K562 (cell line): ENCODE measurements around the gene SLC25A40. TPM values are rescaled to one million over a fixed set of nuclear protein-coding genes. Genes with fewer than 3 reads are reported as not detected.

Experiments used
- ADNP ChIP-seq: fragments of 200-800 bp; sonication (Bioruptor generic); IDR thresholded peaks from 2 replicates; pipeline ENCODE4 v1.6.1; 2016; ENCODE audit warnings: missing genetic modification characterization, missing compliant biosample characterization
- CBX8 ChIP-seq: fragments of 200-600 bp; sonication (generic); IDR thresholded peaks from 2 replicates; pipeline ENCODE4 v1.6.1; 2012; ENCODE audit warnings: borderline replicate concordance, mixed run types, low read depth, mild to moderate bottlenecking, moderate library complexity, mixed read lengths, low read length, control low read depth, inconsistent platforms; ENCODE audit not compliant: poor library complexity, severe bottlenecking; ENCODE audit errors: extremely low read depth
- CTCFL ChIP-seq: IDR thresholded peaks from 2 replicates; pipeline ENCODE4 v1.6.1; 2011; ENCODE audit warnings: borderline replicate concordance, low read depth, mild to moderate bottlenecking, moderate library complexity, low read length; ENCODE audit not compliant: insufficient read depth, poor library complexity, severe bottlenecking
- ETS1 ChIP-seq: conservative IDR thresholded peaks from 2 replicates; pipeline ENCODE4 v1.6.1; 2011; ENCODE audit warnings: low read depth, mild to moderate bottlenecking, low read length; ENCODE audit not compliant: control insufficient read depth
- GMEB1 ChIP-seq: fragments of 250-450 bp; sonication (Bioruptor Pico); IDR thresholded peaks from 2 replicates; pipeline ENCODE4 v1.4.0; 2020; ENCODE audit warnings: mild to moderate bottlenecking
- HDAC2 ChIP-seq: fragments of 450-650 bp; IDR thresholded peaks from 2 replicates; pipeline ENCODE4 v1.6.1; 2016; ENCODE audit warnings: mild to moderate bottlenecking
- HDGF ChIP-seq: fragments of 450-650 bp; IDR thresholded peaks from 2 replicates; pipeline ENCODE4 v1.6.1; 2016
- IRF2 ChIP-seq: sonication (generic); formaldehyde crosslinking; IDR thresholded peaks from 2 replicates; pipeline ENCODE4 v1.8.1; 2022; ENCODE audit warnings: mild to moderate bottlenecking, missing genetic modification reagents
- MIER1 ChIP-seq: fragments of 450-650 bp; IDR thresholded peaks from 2 replicates; pipeline ENCODE4 v1.6.1; 2016; ENCODE audit warnings: antibody characterized with exemption, mild to moderate bottlenecking, low read depth
- MNT ChIP-seq, 2 experiments: fragments of 450-650 bp; conservative IDR thresholded peaks; 2 replicates each; pipeline ENCODE4 v1.6.1; 2017; ENCODE audit warnings: mild to moderate bottlenecking in 2 of 2, moderate library complexity in 2 of 2
- MTA1 ChIP-seq: fragments of 450-650 bp; IDR thresholded peaks from 2 replicates; pipeline ENCODE4 v1.6.1; 2017; ENCODE audit warnings: borderline replicate concordance
- NR3C1 ChIP-seq: sonication (generic); formaldehyde crosslinking; IDR thresholded peaks from 2 replicates; pipeline ENCODE4 v1.8.1; 2022; ENCODE audit warnings: missing genetic modification reagents
- PHF21A ChIP-seq: fragments of 450-650 bp; IDR thresholded peaks from 2 replicates; pipeline ENCODE4 v1.6.1; 2017; ENCODE audit warnings: low read depth, borderline replicate concordance
- RAD51 ChIP-seq: fragments of 450-650 bp; IDR thresholded peaks from 2 replicates; pipeline ENCODE4 v1.7.1; 2016; ENCODE audit warnings: low read depth, mild to moderate bottlenecking, borderline replicate concordance
- RBFOX2 ChIP-seq: fragments of 200-400 bp; formaldehyde crosslinking; IDR thresholded peaks from 2 replicates; pipeline ENCODE4 v1.6.1; 2017; ENCODE audit warnings: low read depth, mild to moderate bottlenecking, low read length, moderate library complexity
- RHOXF2B ChIP-seq: fragments of 250-450 bp; sonication (Bioruptor Pico); conservative IDR thresholded peaks from 2 replicates; pipeline ENCODE4 v1.5.1; 2021
- SMARCB1 ChIP-seq: IDR thresholded peaks from 2 replicates; pipeline ENCODE4 v1.6.1; 2011; ENCODE audit warnings: improper control_type of control experiment, low read depth; ENCODE audit not compliant: insufficient read length
- STAT5A ChIP-seq: IDR thresholded peaks from 2 replicates; pipeline ENCODE4 v1.6.1; 2012; ENCODE audit warnings: low read length, inconsistent platforms, borderline replicate concordance
- TCF7 ChIP-seq: sonication (generic); IDR thresholded peaks from 2 replicates; pipeline ENCODE4 v1.6.1; 2016; ENCODE audit warnings: antibody characterized with exemption, borderline replicate concordance
- TEAD2 ChIP-seq: fragments of 450-650 bp; IDR thresholded peaks from 2 replicates; pipeline ENCODE4 v1.6.1; 2016; ENCODE audit warnings: missing genetic modification characterization, control low read depth, missing compliant biosample characterization
- ZC3H4 ChIP-seq: sonication (generic); formaldehyde crosslinking; IDR thresholded peaks from 2 replicates; pipeline ENCODE4 v1.9.0; 2021; ENCODE audit warnings: missing genetic modification reagents, borderline replicate concordance
- ZNF121 ChIP-seq: sonication (generic); formaldehyde crosslinking; conservative IDR thresholded peaks from 2 replicates; pipeline ENCODE4 v1.8.0; 2022; ENCODE audit warnings: missing genetic modification reagents
- ZNF146 ChIP-seq: IDR thresholded peaks from one replicate; pipeline ENCODE4 v1.6.1; 2018; ENCODE audit warnings: missing compliant biosample characterization; ENCODE audit not compliant: unreplicated experiment
- ZNF384 ChIP-seq: IDR thresholded peaks from 2 replicates; pipeline ENCODE4 v1.6.1; 2012; ENCODE audit warnings: low read depth, low read length, improper control_type of control experiment
- ZNF57 ChIP-seq: fragments of 450-650 bp; formaldehyde crosslinking; IDR thresholded peaks from 2 replicates; pipeline ENCODE4 v1.4.0; 2020; ENCODE audit warnings: mild to moderate bottlenecking, moderate library complexity
- polyA plus RNA-seq, 8 experiments: library from polyadenylated mRNA; depleted of rRNA in 4 of 8; stranded (reverse) in 5 of 8; unstranded in 3 of 8; fragments of >200 nt; fragmentation: Nextera tagmentation in 2 of 8; fragmentation: Illumina TruSeq in 1 of 8; extraction: Ambion mirVana in 2 of 8; extraction: Trizol in 1 of 8; gene quantifications; 2 replicates each; pipeline versions ENCODE4 v1.2.1 to v1.2.3, GENCODE V29; 2011 to 2014; ENCODE audit warnings: inconsistent platforms in 1 of 8, missing spikeins in 1 of 8
- total RNA-seq, 7 experiments: library from RNA; depleted of rRNA in 6 of 7; stranded (reverse); fragments of >200 nt in 6 of 7; fragmentation: Illumina TruSeq in 2 of 7; extraction: Trizol in 2 of 7; gene quantifications; 2 replicates each; pipeline versions ENCODE4 v1.2.1 to v1.2.3, GENCODE V29; 2011 to 2021; ENCODE audit warnings: low replicate concordance in 1 of 7

SLC25A40 gene
- total and polyA plus RNA-seq, 9 of the 15 experiments (the other 6 are each of a cell fraction or from before 2014, with no cell fraction given): 6.7 to 44.0 (median 26.5) TPM

GRCh38 chr7:87874066-87874465, 2.1 kb downstream of the SLC25A40 start (continued):
- TF ChIP-seq GMEB1 (CRISPR knock-in tag): no peak
- no peak for TF ChIP-seq HDGF
- no peak for TF ChIP-seq ADNP
- no peak for TF ChIP-seq STAT5A
- no peak for TF ChIP-seq ZC3H4
- no peak for TF ChIP-seq RAD51
- no peak for TF ChIP-seq CTCFL
- no peak for TF ChIP-seq TEAD2 (tag)
- TF ChIP-seq PHF21A: no peak
- TF ChIP-seq HDAC2: no peak
- TF ChIP-seq ETS1: no peak
- no peak for TF ChIP-seq MIER1
- TF ChIP-seq ZNF384: 0 out of 2 replicates have a peak, but pooled peaks have one; percentile 27
- no peak for TF ChIP-seq ZNF146
- no peak for TF ChIP-seq ZNF121
- TF ChIP-seq MTA1: no peak
- TF ChIP-seq ZNF57: no peak
- no peak for TF ChIP-seq SMARCB1
- peak; percentile 60 for TF ChIP-seq RBFOX2
- no peak for TF ChIP-seq IRF2 (CRISPR knock-in tag)
- TF ChIP-seq NR3C1 (CRISPR knock-in tag): no peak
- no peak for TF ChIP-seq RHOXF2B (CRISPR knock-in tag)
- TF ChIP-seq CBX8: no peak
- TF ChIP-seq MNT (conservative IDR thresholded peaks at IDR 0.05): no peak
- no peak for TF ChIP-seq TCF7
